ENCODE data around the gene CPT1B. TPM values are rescaled to one million over a fixed set of nuclear protein-coding genes. Genes with fewer than 3 reads are reported as not detected.
A peak's percentile ranks its signal among the peaks of the same experiment; 100 is the strongest.

The CPT1B gene
- total and polyA plus RNA-seq, 2 of the 8 experiments (the other 6 are each of a cell fraction or from before 2014, with no cell fraction given), result 34.2 to 36.2 TPM

DNA sequence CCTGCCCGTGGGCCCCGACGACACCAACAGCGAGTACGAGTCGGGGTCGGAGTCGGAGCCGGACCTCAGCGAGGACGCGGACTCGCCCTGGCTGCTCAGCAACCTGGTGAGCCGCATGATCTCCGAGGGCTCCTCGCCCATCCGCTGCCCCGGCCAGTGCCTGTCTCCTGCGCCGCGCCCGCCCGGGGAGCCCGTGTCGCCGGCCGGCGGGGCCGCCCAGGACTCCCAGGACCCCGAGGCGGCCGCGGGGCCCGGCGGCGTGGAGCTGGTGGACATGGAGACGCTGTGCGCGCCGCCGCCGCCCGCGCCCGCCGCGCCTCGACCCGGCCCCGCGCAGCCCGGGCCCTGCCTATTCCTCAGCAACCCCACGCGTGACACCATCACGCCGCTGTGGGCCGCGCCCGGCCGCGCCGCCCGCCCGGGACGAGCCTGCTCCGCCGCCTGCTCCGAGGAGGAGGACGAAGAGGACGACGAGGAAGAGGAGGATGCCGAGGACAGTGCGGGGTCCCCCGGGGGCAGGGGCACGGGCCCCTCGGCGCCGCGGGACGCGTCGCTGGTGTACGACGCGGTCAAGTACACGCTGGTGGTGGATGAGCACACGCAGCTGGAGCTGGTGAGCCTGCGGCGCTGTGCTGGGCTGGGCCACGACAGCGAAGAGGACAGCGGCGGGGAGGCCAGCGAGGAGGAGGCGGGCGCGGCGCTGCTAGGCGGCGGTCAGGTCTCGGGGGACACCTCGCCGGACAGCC is 26.2 kb upstream of the CPT1B start:
- ChIA-PET POLR2A (ENCODE audit: partially characterized antibody) (no interaction called here), CTCF (ENCODE audit: partially characterized antibody) (interaction anchor here (0.8 to 2.5 kb wide), 5 partner anchors 8 to 96 kb away, joined by 3 to 9 read pairs (median 3); partner anchors contain the start of gene CPT1B)
- peaks cover 11 to 15% of the 10 kb centered on the region in 2 experiments for H4K20me1 ChIP-seq (replicated peaks in 1 of 2; ENCODE audit: control insufficient read depth in 1 of 2, insufficient read depth in 2 of 2, low read length in 2 of 2)
- peak overlapping the region in 3 of 4 experiments; percentile 26 to 55 (median 27); a peak in 6 of 8 replicates for H3K4me3 ChIP-seq (ENCODE audit: extremely low read depth in 1 of 4, insufficient read depth in 2 of 4, low read depth in 3 of 4, low read length in 4 of 4)
- DNase-seq (ENCODE audit: low read depth in 1 of 2, low spot score in 2 of 2) (no peak), FAIRE-seq (no peak)
- WGBS, 2 experiments (ENCODE audit: extremely low coverage in 1 of 2, insufficient coverage in 1 of 2, insufficient read length in 1 of 2, insufficient replicate concordance in 2 of 2, low coverage in 1 of 2, low lambda C conversion rate in 2 of 2, missing lambda C conversion rate in 1 of 2), result 74% methylated on average over 64 of the region's 103 CpGs; no CpG with 5 or more reads in 1 of the 2 experiments
- H4K8ac ChIP-seq (ENCODE audit: extremely low read depth, insufficient read depth, low read length), result peak overlapping the region; percentile 51; the same call in 1 of the 2 replicates
- H3K56ac ChIP-seq (replicated peaks; ENCODE audit: insufficient read length, low read depth, low read length), result no peak overlapping the region
- peaks cover 0 to 16% (median 4%) of the 10 kb centered on the region in 4 experiments; a peak in 5 of 7 replicates for H3K4me1 ChIP-seq (replicated peaks in 1 of 4; ENCODE audit: control insufficient read depth in 3 of 4, insufficient read depth in 4 of 4, low read length in 3 of 4)
- H4K91ac ChIP-seq (replicated peaks; ENCODE audit: insufficient read length, low read length), result no peak overlapping the region
- H2BK20ac ChIP-seq (ENCODE audit: low read length), result no peak overlapping the region
- H2BK5ac ChIP-seq (ENCODE audit: low read depth, low read length), result no peak overlapping the region
- H3K23ac ChIP-seq (ENCODE audit: insufficient read length), result no peak overlapping the region
- H2AFZ ChIP-seq (ENCODE audit: low read length), result no peak overlapping the region
- H3K36me3 ChIP-seq (ENCODE audit: control insufficient read depth in 2 of 4, insufficient read depth in 4 of 4, low read length in 3 of 4), result peaks cover 0 to 3% (median 0%) of the 10 kb centered on the region in 4 experiments; a peak in 1 of 8 replicates
- H4K5ac ChIP-seq (ENCODE audit: insufficient read length, low read depth, low read length), result no peak overlapping the region
- peak overlapping the region; percentile 29 to 64; a peak in 3 of 4 replicates for H3K4me2 ChIP-seq (ENCODE audit: insufficient read depth in 1 of 2, low read depth in 2 of 2, low read length in 2 of 2)
- H3K18ac ChIP-seq (ENCODE audit: extremely low read depth, low read length), result no peak overlapping the region
- no peak overlapping the region for H3K27ac ChIP-seq (ENCODE audit: low read depth, low read length)
- H3K9me3 ChIP-seq (ENCODE audit: insufficient read depth in 2 of 2, low read depth in 1 of 2, low read length in 1 of 2), result no peaks in the 10 kb centered on the region
- H3K79me1 ChIP-seq (ENCODE audit: low read depth, low read length), result no peaks in the 10 kb centered on the region
- H2BK120ac ChIP-seq (replicated peaks; ENCODE audit: low read depth, low read length), result no peak overlapping the region
- no peak overlapping the region for H3K4ac ChIP-seq (replicated peaks; ENCODE audit: insufficient read length, low read depth, low read length)
- no peak overlapping the region for H3K14ac ChIP-seq (ENCODE audit: insufficient read length)
- peaks cover 54 to 71% (median 62%) of the 10 kb centered on the region in 4 experiments; a peak in 6 of 7 replicates for H3K27me3 ChIP-seq (replicated peaks in 1 of 4; ENCODE audit: control insufficient read depth in 3 of 4, extremely low read depth in 1 of 4, insufficient read depth in 3 of 4, low read length in 3 of 4)
- H2BK15ac ChIP-seq (ENCODE audit: low read length), result no peak overlapping the region
- no peak overlapping the region for H2BK12ac ChIP-seq (ENCODE audit: low read depth, low read length)
- H3K23me2 ChIP-seq (ENCODE audit: low read depth, low read length), result peaks cover 2% of the 10 kb centered on the region; the same call in 1 of the 2 replicates
- no peak overlapping the region for H3K9ac ChIP-seq (replicated peaks in 1 of 4; ENCODE audit: extremely low read depth in 1 of 4, low read depth in 3 of 4, low read length in 3 of 4)
- no peak overlapping the region for H2AK5ac ChIP-seq (ENCODE audit: low read depth, low read length)
- H3K79me2 ChIP-seq (ENCODE audit: control insufficient read depth in 1 of 2, insufficient read depth in 2 of 2, low read length in 2 of 2), result no peaks in the 10 kb centered on the region
- TF ChIP-seq PHF8 (conservative IDR thresholded peaks at IDR 0.05; ENCODE audit: low read depth, low read length) (no peak), RBBP5 (IDR thresholded peaks at IDR 0.05; ENCODE audit: borderline replicate concordance, low read depth, low read length) (no peak), CTBP2 (IDR thresholded peaks at IDR 0.05; ENCODE audit: borderline replicate concordance, insufficient read depth, insufficient read length, low read length) (no peak), ASH2L (IDR thresholded peaks at IDR 0.05; ENCODE audit: low read length) (no peak), GTF2F1 (IDR thresholded peaks at IDR 0.05; ENCODE audit: borderline replicate concordance, low read depth, low read length) (no peak), CHD1 (IDR thresholded peaks at IDR 0.05; ENCODE audit: low read depth, low read length) (no peak), NANOG (IDR thresholded peaks at IDR 0.05; ENCODE audit: insufficient read depth, low read depth, low read length, poor library complexity, severe bottlenecking) (no peak), TCF12 (IDR thresholded peaks at IDR 0.05; ENCODE audit: low read depth, low read length) (no peak), GABPA (IDR thresholded peaks at IDR 0.05; ENCODE audit: borderline replicate concordance, insufficient read depth, low read length) (no peak), CEBPB (IDR thresholded peaks at IDR 0.05; ENCODE audit: low read depth, low read length) (no peak)
- TF ChIP-seq, protein P1, sequence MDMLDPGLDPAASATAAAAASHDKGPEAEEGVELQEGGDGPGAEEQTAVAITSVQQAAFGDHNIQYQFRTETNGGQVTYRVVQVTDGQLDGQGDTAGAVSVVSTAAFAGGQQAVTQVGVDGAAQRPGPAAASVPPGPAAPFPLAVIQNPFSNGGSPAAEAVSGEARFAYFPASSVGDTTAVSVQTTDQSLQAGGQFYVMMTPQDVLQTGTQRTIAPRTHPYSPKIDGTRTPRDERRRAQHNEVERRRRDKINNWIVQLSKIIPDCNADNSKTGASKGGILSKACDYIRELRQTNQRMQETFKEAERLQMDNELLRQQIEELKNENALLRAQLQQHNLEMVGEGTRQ (IDR thresholded peaks at IDR 0.05; ENCODE audit: low read length), result no peak
